Stromal cell of bone marrow (primary cell): ENCODE results near the gene TREM2.
"Not testable (repeated sequence)": the region's sequence is repeated elsewhere in the genome, so short reads cannot be mapped to it uniquely, and the experiment has no call there.

Experiments
- DNase-seq: peaks from one replicate; pipeline ENCODE4 v3.0.0-alpha.2; 2012; ENCODE audit warnings: low read depth

Gene TREM2

DNA sequence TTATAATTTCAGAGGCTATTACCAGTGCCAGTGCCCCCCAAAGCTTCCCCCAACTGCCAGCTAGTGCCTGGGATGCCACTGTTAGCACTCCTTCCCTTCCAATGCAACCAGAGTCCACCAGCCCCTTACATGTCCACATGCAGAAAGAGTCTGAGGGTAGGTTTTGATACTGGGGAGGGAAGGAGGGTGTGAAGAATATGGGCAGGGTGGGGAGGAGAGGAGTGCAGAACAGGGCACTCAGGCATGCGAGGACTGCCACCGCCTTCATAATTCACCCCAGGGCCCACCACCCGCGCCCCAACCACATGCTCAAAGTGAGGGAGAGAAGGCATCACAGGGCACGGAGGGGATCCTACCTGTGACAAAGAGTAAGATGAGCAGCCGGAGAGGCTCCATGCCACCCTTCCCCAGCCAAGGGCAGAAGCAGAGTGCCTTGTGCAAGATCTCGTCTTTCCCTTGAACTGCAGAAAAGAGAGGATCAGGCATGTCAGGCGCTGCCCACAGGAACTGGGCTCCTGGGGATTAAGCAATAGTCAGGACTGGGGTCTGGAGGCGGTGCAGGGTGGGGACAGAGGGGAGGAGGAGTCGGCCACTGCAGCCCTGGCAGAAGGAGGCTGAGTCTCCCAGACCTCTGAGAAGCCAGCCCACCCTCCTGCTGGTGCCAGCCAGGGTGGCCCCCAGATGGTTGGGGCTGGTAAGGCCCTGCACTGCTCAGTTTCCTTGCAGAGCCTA is at the start of gene TREM2:
Gene TREM2 (minus strand): TSS at position 430 of the 732 bp plus-strand sequence. CDS start 34 bp downstream, at position 396.
- no peak for DNase-seq

DNA sequence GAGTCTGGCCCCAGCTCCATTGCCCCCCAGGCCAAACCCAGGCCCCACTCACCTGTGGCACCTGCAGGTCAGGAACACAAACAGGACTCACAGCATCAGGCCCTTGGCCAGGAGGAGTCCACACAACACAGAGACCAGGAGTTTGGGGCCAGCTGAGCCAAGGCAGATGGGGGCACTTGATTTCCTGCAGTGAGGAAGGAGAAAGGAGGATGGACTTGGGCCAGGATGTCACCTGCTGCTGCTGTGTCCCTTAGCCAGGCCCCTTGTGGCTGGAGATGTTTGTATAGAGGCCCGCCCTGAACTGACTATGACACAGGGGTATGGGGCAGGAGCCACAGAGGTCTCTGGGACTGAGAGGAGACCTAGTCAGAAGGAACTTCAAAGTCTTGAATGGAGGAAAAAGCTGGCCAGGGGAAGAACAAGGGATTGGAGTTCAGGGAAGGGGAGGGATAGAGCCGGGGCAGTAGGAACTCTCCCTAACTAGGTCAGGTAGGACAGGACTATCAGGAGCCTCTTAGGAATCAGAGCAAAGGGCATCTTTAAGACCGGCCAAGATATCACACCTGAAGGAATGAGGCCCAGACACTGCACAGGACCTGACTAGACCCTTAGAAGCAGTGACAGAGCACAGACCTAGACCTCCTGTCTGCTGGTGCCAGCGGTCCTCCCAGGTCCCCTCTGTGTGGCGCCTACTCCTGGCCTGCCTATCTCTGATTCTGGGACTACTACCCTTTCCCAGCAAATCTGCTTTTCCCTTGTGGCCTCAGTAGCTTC is 46.8 kb upstream of the TREM2 start:
- DNase-seq = no peak

DNA sequence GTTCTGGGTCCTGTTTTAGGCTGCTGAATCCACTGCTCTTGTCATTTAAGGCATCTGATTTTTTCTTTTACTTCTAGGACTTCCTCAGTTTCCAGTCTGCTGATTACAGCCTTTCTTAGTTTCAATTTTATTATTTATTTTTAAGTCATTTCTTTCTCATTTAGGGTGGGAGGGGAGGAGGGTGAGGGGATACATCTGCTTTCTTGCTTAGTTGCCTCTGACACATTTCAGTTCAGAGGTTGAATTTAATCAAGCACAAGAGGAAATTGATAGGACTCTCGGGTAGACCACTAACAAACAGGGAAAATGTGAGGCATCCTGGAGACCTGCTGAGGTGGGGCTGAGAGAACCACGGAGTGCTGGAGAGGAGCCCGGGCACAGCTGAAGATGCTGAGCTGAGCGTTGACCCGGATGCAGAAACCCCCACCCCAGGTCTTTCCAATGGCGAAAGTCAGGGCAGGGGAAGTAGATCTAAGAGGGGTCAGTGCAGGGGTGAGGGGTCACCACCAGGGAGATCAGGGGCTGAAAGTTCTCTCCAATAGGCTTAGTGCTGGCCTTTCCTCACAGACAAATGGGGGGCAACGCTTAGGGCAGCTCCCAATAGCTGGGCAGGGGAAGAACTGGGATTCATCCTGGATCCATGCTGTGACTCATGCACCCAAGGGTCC is 45.7 kb upstream of the TREM2 start:
- DNase-seq = no peak

DNA sequence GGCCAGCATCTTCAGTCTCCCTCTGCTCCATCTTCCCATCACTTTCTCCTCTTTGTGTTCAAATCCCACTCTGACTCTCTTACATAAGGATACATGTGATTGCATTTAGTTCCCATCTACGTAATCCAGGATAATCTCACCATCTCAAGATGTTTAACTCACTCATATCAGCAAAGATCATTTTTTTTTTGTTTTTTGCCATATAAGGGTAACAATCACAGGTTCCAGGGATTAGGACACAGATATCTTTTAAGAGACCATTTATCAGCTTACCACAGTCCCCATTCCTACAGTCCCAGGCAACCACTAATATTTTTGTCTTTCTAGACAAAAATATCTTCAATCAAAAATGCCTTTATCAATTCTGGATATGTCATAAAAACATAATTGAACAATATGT is 41.2 kb upstream of the TREM2 start:
- no peak for DNase-seq

DNA sequence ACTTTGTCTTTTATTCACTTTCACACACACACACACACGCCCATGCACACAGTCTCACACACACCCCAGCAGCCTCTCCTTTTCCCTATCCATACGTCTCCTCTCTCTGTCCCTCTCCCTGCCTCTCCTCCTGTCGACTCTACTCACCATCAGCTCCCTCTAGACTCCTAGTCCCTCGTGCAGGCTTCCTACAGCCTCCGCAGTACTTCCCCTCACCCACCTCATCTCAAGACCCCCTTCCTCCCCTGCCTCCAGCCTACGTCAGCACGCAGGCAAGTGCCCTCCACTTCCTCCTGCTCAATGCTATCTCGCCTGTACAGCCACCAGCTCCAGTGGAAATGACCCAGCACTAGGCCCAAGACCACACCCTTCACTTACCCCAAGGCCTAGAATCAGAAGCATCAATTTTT is 38.9 kb upstream of the TREM2 start:
- no peak for DNase-seq

DNA sequence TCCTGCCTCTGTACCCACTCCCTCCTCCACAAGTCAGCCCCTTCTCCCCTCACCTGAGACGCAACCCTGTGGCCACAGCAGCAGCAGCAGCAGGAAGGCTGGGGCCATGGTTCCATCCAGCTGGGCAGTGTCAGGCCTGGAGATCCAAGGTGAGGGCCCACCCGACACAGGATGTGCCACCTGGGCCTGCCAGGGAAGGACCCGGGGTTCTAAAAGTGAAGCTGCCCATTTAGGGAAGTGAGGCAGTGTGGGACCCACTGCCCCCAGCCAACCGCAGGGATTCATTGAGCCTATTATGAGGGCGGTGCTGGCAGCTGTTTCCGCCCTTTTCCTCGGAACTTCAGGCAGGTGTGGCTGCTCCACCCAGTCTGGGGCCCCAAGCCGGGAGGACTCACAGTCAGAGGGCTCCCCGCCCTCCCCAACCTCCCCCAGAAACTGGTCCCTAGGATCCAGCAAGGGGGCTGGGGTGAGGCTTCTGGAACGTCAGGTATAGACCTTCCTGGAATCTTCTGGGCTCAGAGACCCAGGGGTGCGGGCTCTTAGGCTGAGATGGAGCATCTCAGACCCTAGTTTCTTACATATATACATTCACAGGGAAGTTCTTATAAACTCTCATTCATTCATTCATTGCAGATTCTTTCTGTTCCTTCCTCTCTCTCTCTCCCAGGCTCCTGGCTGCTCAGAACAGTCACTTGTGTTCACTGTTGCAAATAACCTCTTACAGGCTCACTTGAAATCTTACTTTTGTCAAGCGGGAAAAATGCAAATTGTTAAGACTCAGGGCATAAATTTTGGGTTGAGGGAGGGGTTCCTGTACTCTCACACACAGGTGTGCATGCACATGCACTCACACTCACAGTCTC is 38.2 kb upstream of the TREM2 start, which contains the start of gene TREML2:
Gene TREML2 (minus strand): TSS at position 249 of the 863 bp plus-strand sequence. CDS start 141 bp downstream, at position 108.
- DNase-seq = no peak

DNA sequence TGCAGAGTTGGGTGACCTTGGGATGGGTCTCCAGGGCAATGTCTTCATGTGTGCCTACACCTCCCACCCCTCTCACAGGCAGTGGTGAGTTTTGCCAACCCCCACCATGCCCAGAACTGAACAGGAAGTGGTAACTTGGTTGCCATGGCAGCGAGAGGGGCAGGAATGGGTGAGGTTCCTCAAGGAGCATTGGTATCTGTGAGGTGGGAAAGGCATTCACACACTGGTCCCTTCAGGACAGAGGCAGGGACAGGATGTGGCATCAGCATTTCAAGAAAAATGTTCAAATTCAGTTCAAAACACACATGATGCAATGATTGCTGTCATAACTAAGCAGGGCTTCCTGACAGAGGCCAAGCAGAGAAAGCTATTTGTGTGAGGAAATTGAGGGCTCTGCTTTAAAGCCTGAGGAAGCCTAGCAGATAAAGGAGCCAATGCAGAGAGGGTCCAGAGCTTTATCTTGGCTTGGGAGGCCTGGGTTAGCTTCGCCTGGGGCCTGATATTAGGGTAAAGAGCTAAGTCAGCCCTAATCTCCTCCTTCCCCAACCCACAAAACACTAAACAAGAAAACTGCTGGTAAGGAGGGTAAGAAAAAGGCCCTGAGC is 37.5 kb upstream of the TREM2 start:
- DNase-seq = no peak

DNA sequence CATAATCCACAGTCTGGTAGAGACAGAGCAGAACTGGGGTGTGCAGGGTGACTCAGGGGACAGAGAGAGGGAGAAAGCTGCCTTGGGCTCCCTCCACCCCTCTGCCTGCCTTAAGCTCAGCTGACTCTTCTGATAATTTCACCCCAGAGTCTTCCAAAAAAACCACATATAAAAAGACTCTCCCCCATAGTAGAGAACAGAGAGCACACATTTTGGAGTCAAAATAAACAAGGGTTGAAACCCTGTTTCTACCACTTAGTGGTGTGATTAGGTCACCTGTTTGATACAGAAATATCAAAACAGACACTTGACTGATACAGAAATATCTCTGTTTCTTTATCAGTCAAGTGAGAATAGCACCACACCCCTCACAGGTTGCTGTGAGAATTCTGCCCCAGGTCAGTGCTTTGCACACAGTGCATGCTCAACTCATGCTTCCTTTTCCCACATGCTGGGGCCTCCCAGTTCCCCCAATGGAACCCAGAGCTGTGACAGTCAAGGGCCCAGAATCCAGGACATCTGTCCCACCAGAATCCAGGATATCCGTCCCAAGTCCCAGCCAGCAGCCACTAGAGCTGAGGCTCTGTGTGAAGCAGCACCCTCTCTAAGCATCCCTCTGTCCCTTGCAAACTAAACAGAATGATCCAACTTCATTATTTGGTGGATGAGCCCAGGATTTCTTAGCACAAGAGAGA is 36.8 kb upstream of the TREM2 start:
- no peak for DNase-seq

DNA sequence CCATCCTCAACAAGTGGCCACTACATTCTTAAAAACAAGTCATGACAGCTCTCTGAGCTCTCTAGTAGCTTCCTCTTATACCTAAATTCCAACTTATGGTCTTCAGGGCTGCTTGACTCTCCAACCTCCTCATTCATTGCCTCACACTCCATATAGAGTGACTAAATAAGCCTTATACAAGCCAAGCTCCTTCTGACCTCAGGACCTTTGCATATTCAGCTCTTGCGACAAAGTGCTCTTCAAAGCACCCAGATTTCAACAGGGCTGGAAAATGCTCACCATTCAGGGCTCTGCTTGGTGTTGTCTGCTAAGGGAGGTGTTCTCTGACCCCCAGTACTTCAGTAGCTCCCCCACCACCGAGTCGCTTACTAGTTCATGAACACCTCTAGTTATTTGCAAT is 34.3 kb upstream of the TREM2 start:
- no peak for DNase-seq

DNA sequence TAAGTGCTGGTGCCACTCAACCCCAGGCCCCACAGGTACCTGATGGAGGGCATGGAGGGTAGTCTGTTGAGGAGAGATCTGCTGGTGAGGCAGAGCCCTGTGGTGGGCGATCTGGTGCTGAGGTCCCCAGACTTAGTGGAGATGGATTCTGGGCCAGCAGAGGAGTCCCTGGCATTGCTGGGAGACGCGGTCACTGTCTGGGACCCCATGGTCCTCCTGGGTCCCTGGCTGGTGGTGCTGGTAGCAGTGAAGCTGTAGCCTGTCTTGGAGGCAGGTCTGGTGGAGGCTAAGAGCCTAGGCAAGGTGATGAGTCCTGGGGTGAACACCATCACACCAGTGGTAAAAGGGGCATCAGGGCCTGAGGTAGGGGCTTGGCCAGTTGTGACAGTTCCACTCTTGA is 31.5 kb upstream of the TREM2 start:
- no peak for DNase-seq

DNA sequence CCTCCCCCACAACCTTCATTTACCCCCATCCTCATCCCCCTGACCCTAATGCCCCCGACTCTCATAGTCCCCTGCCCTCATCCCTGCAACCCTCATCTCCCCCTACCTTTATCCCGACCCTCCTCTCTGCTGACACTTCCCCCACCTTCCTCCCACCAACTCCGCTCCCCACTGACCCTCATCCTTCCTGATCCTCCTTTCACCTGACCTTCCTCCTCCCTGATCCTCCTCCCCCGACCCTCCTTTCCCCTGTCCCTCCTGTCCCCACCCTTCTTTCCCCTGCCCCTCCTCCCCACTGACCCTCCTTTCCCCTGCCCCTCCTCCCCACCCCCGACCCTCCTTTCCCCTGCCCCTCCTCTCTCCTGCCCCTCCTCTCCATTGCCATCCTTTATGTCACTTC is 31.0 kb upstream of the TREM2 start:
- no peak for DNase-seq

DNA sequence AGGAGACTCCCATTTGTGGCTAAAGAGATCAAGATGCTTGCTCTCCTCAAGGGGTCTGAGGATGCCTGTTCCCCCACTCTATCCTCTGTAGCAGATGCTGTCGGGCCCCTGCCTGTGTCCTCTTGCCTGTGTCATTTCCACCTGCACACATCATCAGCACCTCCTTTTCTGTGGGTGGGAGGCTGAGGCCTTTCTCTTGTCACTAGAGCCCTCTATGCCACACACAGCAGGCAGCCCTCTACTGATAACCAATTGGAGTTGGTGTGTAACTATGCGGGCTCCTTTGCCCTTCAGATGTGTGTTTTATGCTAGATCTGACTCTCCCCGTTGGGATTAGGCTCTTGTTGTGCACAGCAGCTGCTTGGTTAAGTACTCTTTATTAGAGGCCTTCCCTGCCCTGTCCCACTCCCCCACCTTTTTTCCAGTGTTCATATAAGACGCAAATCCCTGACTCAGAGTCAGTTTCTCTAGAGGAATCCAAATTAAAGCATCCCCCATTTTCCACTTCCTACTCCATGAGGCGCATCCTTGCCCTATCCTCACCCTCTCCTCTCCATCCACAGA is 30.3 kb upstream of the TREM2 start:
- DNase-seq = no peak

DNA sequence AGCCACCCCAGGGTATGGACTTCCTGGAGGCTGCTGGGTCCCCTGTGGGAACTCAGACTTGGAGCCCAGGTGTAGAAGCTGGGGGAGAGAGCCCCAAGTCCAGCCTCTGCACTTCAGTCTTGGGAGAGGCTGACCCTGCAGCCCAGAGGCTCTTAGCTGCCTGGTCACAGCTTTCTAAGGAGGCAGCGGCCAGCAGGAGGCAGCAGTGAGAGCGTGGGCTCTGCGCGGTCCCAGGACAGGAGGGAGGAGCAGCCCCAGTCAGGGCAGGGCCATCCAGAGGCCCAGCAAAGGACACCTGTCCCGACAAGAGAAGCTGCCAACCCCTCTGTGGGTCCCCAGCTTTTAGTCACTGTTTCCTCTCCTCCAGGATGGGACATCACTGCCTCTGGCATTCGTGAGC is 28.7 kb upstream of the TREM2 start:
- no peak for DNase-seq

DNA sequence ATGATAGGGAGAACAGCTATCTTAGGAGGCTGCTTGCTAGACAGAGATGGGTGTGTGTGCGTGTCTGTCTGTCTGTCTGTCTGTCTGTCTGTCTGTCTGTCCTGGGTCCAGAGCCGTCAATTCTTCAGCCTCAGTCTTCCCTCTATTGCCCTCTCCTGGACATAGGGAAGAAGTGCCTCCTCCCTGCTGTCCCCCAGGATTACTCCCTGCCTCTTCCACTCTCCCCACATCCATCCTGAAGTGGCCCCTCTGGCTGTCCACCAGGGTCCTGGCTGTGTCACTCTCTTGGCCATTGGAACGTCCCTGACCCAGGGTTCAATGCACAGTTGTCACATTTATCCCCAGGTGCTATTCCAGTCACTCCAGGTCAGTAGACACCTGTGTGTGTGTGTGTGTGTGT is 27.9 kb upstream of the TREM2 start:
- DNase-seq = no peak

DNA sequence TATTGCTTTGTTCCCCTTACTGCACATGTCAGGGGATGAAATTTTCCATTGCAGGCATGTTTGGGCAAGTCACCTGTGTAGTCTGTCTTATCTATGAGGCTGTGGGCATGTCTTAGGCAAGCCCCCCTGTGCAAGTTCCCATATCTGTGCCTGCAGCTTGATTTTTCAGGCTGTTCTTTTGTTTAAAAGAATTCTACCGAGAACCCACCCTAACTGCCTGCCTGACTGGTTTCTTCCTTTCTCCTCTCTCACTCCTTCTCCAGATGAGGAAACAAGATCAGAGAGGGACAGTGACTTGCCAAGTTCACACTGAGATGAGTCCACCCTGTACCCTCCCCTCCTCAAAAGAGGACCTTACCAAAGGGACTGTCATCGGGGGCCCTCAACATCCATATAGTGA is 27.1 kb upstream of the TREM2 start:
- DNase-seq = no peak

DNA sequence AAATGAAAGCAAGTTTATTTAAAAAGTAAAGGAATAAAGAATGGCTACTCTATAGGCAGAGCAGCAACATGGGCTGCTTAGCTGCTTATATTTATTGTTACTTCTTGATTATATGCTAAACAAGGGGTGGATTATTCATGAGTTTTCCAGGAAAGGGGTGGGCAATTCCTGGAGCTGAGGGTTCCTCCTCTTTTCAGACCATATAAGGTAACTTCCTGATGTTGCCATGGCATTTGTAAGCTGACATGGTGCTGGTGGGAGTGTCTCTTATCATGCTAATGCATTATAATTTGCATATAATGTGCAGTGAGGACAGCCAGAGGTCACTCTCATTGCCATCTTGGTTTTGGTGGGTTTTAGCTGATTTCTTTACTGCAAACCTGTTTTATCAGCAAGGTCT is 26.1 kb upstream of the TREM2 start:
- not testable (repeated sequence) for DNase-seq

DNA sequence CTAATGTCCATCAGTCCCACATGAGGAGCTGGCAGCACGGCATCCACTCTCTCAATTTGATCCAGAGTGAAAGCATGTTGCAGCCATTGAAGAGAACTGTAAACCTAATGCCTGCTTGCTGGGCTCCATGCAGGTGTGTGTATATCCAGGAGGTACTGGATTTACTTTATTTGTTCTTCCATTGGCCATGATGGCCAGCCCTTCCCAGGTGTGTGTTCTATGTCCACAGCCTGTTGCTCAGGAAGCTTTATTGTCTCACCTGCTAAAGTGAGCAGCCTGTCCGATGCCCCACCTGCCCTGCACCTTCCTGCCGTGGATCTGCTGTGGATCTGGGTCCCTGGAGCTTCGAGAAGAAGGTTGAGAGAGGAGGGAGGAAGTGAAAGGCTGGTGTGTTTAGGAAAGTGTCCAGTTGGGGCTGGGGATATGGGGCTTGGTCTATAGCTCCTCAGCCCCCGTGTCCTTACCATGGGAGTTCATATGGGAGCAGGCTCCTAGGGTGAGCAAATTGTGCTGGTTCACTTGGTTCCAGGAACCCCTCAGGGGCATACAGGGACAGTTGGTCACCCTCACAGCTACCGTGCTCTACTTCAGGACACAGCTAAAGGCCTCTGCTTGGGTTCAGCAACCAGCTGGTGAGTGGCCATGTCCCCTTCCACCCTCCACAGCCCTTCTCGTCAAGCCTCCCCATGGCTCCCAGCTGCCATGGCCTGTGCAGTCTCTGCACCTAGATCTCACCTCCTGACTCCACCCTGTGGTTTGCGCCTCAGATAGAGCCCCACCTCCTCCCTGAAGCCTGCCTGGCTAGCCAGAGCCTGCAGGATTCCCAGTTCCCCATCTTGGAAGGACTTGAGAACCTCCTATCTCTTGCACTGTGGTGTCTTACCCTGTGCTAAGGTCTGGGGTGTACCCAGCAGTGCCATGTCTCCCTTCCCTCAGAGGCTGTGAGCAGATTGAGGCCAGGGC is 25.3 kb upstream of the TREM2 start:
- no peak for DNase-seq

DNA sequence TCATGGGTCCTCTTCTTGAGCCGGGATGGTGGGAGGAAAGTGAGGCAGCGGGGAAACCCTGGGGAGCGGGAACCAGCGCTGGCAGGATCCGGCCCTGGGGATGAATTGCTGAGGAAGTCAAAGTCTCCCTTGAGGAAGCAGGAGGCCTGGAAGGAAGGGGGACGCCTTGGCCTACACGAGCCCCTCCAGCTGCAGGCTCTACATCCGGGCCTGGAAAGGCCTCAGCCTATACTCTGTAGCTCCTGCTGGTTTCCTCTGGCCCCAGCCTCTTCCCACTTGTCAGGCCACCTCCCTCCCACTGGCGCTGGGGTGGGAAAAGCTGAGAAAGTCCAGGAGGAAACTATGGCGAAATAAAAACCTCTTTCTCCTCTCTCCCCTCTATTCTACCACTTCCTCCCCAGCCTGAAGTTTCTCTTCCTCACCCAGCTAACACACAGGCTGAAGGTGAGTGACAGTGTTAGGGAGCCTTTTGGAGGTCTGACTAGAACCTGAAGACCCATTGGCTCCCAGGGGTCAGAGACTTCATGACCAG is 23.2 kb upstream of the TREM2 start:
- DNase-seq = no peak

DNA sequence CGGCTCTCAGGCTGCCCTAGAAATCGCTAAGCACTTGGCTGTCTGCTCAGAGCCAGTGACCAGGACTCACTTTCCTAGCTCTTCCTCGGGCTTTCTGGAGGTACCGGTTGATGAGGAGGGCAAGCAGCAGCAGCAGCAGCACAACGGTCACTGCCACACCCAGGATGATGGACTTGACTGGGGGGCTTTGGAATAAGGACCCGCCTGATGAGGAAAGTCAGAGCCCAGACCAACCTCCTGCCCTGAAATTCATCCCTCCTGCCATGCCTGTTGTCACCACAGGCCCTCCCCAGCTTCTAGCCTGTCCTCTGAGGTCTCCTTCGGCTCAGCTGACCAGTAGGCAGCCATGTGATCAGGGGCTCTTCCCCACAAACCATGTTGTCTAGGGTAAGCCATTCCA is 21.8 kb upstream of the TREM2 start:
- DNase-seq = no peak
